Liver (tissue), 9 donors: Measurements from ENCODE around the gene PCYT2. TPM values are rescaled to one million over a fixed set of nuclear protein-coding genes. Genes with fewer than 3 reads are reported as not detected.

ENCODE experiments used
- DNase-seq: peaks from one replicate; pipeline ENCODE4 v3.0.0-alpha.2; 2017; ENCODE audit warnings: low spot score
- H3K27ac ChIP-seq, 2 donors: one replicate each; pipeline ENCODE4 v1.7.0; 2013; ENCODE audit warnings: inconsistent platforms in 2 of 2, low read length in 2 of 2, control low read depth in 1 of 2, low read depth in 1 of 2, mild to moderate bottlenecking in 1 of 2
- H3K27me3 ChIP-seq, 4 donors: one replicate each; pipeline versions ENCODE4 v1.6.1 to v1.7.0; 2013; ENCODE audit warnings: low read length in 3 of 4, inconsistent platforms in 1 of 4, mild to moderate bottlenecking in 1 of 4, moderate library complexity in 1 of 4; ENCODE audit not compliant: control insufficient read depth in 4 of 4, insufficient read depth in 4 of 4
- H3K36me3 ChIP-seq, 4 donors: one replicate each; pipeline versions ENCODE4 v1.6.1 to v1.7.0; 2013; ENCODE audit warnings: low read length in 3 of 4, mild to moderate bottlenecking in 3 of 4, low read depth in 1 of 4, moderate library complexity in 1 of 4; ENCODE audit not compliant: control insufficient read depth in 4 of 4, insufficient read depth in 3 of 4
- H3K4me1 ChIP-seq, 4 donors: one replicate each; pipeline versions ENCODE4 v1.6.1 to v1.7.0; 2013; ENCODE audit warnings: low read length in 3 of 4, mild to moderate bottlenecking in 3 of 4, moderate library complexity in 1 of 4; ENCODE audit not compliant: control insufficient read depth in 4 of 4, insufficient read depth in 4 of 4
- H3K4me3 ChIP-seq, 3 donors: one replicate each; pipeline versions ENCODE4 v1.6.1 to v1.7.0; 2013; ENCODE audit warnings: low read length in 3 of 3, control low read depth in 1 of 3, low read depth in 1 of 3, mild to moderate bottlenecking in 1 of 3
- H3K9ac ChIP-seq, 2 donors: one replicate each; pipeline ENCODE4 v1.7.0; 2013; ENCODE audit warnings: low read length in 2 of 2, mild to moderate bottlenecking in 2 of 2, moderate library complexity in 2 of 2, control low read depth in 1 of 2, low read depth in 1 of 2
- H3K9me3 ChIP-seq, 4 donors: one replicate each; pipeline versions ENCODE4 v1.6.1 to v1.7.0; 2013; ENCODE audit warnings: low read length in 3 of 4; ENCODE audit not compliant: control insufficient read depth in 4 of 4
- CTCF ChIP-seq: fragments of 150-350 bp; IDR thresholded peaks from 2 replicates; pipeline ENCODE4 v1.5.1; 2017; ENCODE audit warnings: improper control_type of control experiment, low read depth, low read length; ENCODE audit not compliant: missing input control
- EGR1 ChIP-seq, 2 donors: IDR thresholded peaks; 2 replicates each; pipeline ENCODE4 v1.6.1; 2016 to 2018; ENCODE audit warnings: antibody characterized with exemption in 2 of 2, low read depth in 2 of 2
- FOXA1 ChIP-seq: IDR thresholded peaks from 2 replicates; pipeline ENCODE4 v1.6.1; 2016; ENCODE audit warnings: antibody characterized with exemption
- FOXA2 ChIP-seq: IDR thresholded peaks from 2 replicates; pipeline ENCODE4 v1.6.1; 2016; ENCODE audit warnings: antibody characterized with exemption
- GABPA ChIP-seq, 2 donors: IDR thresholded peaks in 1 of 2; conservative IDR thresholded peaks in 1 of 2; 2 replicates each; pipeline ENCODE4 v1.6.1; 2016; ENCODE audit warnings: antibody characterized with exemption in 2 of 2, mild to moderate bottlenecking in 1 of 2, moderate library complexity in 1 of 2
- HNF4G ChIP-seq: IDR thresholded peaks from 2 replicates; pipeline ENCODE4 v1.6.1; 2016; ENCODE audit warnings: antibody characterized with exemption
- JUND ChIP-seq, 2 donors: IDR thresholded peaks; 2 replicates each; pipeline ENCODE4 v1.6.1; 2016; ENCODE audit warnings: antibody characterized with exemption in 2 of 2
- MAX ChIP-seq: IDR thresholded peaks from 2 replicates; pipeline ENCODE4 v1.6.1; 2016; ENCODE audit warnings: antibody characterized with exemption
- NR2F2 ChIP-seq: IDR thresholded peaks from 2 replicates; pipeline ENCODE4 v1.6.1; 2016; ENCODE audit warnings: antibody characterized with exemption
- RAD21 ChIP-seq, 2 donors: IDR thresholded peaks; 2 replicates each; pipeline ENCODE4 v1.6.1; 2016; ENCODE audit warnings: antibody characterized with exemption in 2 of 2, mild to moderate bottlenecking in 2 of 2
- REST ChIP-seq: IDR thresholded peaks from 2 replicates; pipeline ENCODE4 v1.6.1; 2016; ENCODE audit warnings: antibody characterized with exemption, mild to moderate bottlenecking
- RXRA ChIP-seq, 2 donors: IDR thresholded peaks; 2 replicates each; pipeline ENCODE4 v1.6.1; 2017 to 2018; ENCODE audit warnings: antibody characterized with exemption in 2 of 2, mild to moderate bottlenecking in 1 of 2
- SP1 ChIP-seq: IDR thresholded peaks from 2 replicates; pipeline ENCODE4 v1.6.1; 2018; ENCODE audit warnings: antibody characterized with exemption, mild to moderate bottlenecking
- TAF1 ChIP-seq: conservative IDR thresholded peaks from 2 replicates; pipeline ENCODE4 v1.6.1; 2016; ENCODE audit warnings: antibody characterized with exemption, mild to moderate bottlenecking
- YY1 ChIP-seq: IDR thresholded peaks from 2 replicates; pipeline ENCODE4 v1.6.1; 2016; ENCODE audit warnings: antibody characterized with exemption, mild to moderate bottlenecking
- ZBTB33 ChIP-seq: IDR thresholded peaks from 2 replicates; pipeline ENCODE4 v1.6.1; 2016; ENCODE audit warnings: antibody characterized with exemption
- WGBS: extraction: QIAGEN DNeasy Blood & Tissue Kit; methylation state at CpG from one replicate; pipeline ENCODE4 v1.1.7; 2013; 5-methylcytosine and 5-hydroxymethylcytosine counted together
- polyA plus RNA-seq, 2 donors: library from polyadenylated mRNA; stranded (reverse) in 1 of 2; unstranded in 1 of 2; fragments of 200-250 nt in 1 of 2; fragments of >200 nt in 1 of 2; fragmentation: Nextera tagmentation in 1 of 2; extraction: Ambion mirVana in 1 of 2; gene quantifications; one replicate each; pipeline versions ENCODE4 v1.2.1 to v1.2.3, GENCODE V29; 2013 to 2015
- total RNA-seq, 2 donors: library from RNA; depleted of rRNA; stranded (reverse); fragments of >200 nt; gene quantifications; one replicate each; pipeline ENCODE4 v1.2.3, GENCODE V29; 2014
- TF ChIP-seq, protein P1 (sequence below): IDR thresholded peaks from 2 replicates; pipeline ENCODE4 v1.6.1; 2016; ENCODE audit warnings: antibody characterized with exemption
- donor health status: healthy.
- donor health status: healthy.
- donor health status: healthy.
- donor health status: healthy.
- donor health status: healthy.

The PCYT2 gene
- total and polyA plus RNA-seq, 4 donors = 63.9 to 101 (median 88.4) TPM

DNA sequence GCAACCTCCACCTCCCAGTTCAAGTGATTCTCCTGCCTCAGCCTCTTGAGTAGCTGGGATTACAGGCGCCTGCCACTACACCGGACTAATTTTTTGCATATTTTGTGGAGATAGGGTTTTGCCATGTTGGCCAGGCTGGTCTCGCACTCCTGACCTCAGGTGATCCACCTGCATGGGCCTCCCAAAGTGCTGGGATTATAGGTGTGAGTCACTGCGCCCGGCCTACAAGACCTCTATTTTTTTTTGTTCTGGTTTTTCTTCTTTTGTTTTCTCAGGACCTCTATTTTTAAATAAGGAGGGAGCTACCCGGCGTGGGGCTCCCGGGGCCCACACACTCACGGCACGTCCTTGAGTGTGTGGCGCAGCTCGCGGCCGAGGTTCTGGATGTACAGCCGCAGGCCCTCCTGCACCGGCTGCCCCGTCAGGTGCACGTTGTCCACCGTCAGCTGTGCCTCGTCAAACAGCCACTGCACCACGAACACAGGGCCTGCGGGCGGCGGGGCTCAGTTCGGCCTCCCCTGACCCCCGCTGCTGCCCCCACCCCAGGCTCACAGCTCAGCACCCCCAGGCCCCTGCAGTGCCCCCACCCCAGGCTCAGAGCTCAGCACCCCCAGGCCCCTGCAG, 44.0 kb upstream of the PCYT2 start:
- no peaks in the 10 kb centered on the region for H3K9me3 ChIP-seq
- no peak overlapping the region for H3K9ac ChIP-seq
- H3K4me3 ChIP-seq = no peak overlapping the region
- no peak for DNase-seq
- TF ChIP-seq GABPA (IDR thresholded peaks at IDR 0.05 in 1 of 2, conservative IDR thresholded peaks at IDR 0.05 in 1 of 2) (no peak), YY1 (no peak), EGR1 (IDR thresholded peaks at IDR 0.05; ENCODE audit: low read depth in 2 of 2) (no peak), FOXA1 (no peak), RAD21 (IDR thresholded peaks at IDR 0.05) (no peak), SP1 (no peak), NR2F2 (no peak), MAX (no peak), TAF1 (no peak), HNF4G (no peak), JUND (IDR thresholded peaks at IDR 0.05) (no peak), ZBTB33 (no peak), REST (no peak), CTCF (no peak), RXRA (IDR thresholded peaks at IDR 0.05) (no peak), FOXA2 (no peak)
- TF ChIP-seq, protein P1, sequence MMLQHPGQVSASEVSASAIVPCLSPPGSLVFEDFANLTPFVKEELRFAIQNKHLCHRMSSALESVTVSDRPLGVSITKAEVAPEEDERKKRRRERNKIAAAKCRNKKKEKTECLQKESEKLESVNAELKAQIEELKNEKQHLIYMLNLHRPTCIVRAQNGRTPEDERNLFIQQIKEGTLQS = no peak
- 97% methylated on average over 26 of the region's 26 CpGs for WGBS
- H3K4me1 ChIP-seq = peaks cover 0 to 16% (median 7%) of the 10 kb centered on the region in 4 donors
- no peaks in the 10 kb centered on the region for H3K36me3 ChIP-seq
- H3K27me3 ChIP-seq = no peaks in the 10 kb centered on the region
- no peak overlapping the region for H3K27ac ChIP-seq
